GM19240 (cell line): ENCODE measurements around the gene TIGD2.

Experiments used
- DNase-seq: peaks from one replicate; pipeline ENCODE4 v3.0.0; 2011; ENCODE audit warnings: low spot score; ENCODE audit not compliant: insufficient read length

TIGD2 gene

DNA sequence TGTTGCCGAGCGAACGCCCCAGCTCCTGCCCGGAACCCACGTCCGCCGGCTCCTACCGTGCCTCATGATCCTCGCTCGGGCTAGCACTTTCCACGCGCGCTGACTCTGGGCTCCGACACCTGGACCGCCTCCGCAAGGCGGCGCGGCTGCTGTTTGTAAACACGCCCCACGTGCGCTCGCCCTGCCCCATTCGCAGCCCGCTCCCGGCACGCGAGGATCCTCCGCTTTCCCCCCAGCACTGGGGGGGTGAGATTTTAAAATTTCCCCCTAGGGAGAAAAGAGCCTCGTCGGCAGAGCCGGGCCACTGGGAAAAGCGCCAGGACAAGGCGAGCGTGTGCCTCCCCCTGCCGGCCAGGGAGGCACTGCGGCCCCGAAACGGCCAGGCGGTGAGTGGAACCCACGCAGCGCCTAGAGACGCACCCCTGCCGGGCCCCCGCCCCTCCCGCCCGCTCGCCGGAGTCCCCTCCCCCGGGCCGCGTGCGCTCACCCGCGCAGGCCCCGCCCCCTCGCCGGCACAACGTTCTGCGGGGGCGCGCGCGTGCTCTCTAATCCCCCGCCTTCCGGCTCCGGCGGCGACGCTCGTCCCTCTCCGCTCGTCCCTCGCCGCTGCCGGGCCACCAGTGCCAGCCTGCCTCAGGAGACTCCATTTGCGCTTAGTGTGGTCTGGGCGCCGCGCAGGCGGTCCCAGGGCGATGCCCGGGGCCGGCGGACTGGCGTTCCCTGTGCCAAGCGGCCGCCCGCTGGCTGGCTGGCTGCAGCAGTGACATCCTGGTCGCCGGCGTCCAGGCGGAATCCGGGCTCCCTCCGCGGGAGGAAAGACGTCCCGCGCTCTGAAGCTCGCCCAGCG, at the start of gene TIGD2:
TIGD2 (plus strand) TSS at position 548 of the 847 bp plus-strand sequence. CDS start 1,442 bp downstream, outside the sequence.
- peak; percentile 85 for DNase-seq

- no peak for DNase-seq
These were observed 46.5 kb upstream of the TIGD2 start for GRCh38 chr4:89064848-89065247.

DNA sequence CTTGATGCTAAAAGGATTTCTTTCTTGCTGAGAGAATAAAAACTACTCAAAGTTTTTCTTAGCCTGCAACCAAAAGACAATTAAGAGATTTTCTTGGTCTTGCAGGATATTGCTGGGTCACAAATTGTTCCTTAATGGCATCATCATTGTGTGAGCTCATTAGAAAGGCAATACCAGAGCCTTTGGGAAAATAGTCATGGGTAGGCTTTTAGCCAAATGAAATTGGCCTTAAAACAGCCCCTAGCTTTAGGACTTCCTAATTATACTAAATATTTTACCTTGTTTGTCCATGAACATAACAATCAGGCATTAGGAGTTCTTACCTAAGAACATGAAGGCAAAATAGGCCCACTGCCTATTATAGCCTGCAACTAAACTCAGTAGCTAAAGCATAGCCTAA, 43.9 kb upstream of the TIGD2 start:
- DNase-seq = no peak

GRCh38 chr4:89069481-89069880, 41.9 kb upstream of the TIGD2 start:
- no peak for DNase-seq

DNA sequence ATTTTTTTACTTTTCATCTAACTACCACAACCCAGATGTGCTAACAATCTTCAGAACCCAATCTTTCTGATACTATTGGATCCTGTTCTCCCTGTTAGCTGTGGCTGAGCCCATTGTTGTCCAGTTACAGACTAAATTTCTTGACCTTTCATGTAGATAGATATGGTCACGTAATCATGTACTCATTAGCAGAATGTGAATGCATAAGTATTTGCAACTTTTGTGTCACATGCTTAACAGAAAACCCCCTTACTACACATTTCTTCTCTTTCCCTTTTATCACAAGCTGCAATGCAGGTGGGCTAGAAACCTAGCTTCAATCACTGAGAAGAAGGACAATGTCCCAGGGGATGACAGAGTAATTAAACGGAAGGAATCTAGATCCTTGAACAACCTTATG, 41.3 kb upstream of the TIGD2 start:
- DNase-seq = no peak

GRCh38 chr4:89071311-89071710, 40.0 kb upstream of the TIGD2 start:
- no peak for DNase-seq

DNA sequence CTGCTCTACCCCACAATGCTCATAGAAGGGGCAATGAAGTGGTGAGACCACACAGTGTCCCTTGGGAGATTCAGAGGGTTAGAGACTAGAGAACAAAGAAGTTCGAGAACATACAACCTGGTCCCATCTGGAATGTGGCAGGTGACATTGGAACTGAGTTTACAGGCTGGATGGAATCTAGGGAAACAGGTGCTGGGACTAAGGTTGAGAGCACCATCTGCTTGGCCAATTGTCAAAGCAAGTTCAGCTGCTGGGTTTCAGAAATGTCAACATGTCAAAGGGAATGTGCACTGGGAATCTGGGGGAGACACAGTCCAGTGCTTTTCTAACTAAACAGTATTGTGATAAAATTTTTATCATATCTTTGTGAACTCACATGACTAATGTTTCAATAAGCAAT, 38.4 kb upstream of the TIGD2 start:
- no peak for DNase-seq

DNA sequence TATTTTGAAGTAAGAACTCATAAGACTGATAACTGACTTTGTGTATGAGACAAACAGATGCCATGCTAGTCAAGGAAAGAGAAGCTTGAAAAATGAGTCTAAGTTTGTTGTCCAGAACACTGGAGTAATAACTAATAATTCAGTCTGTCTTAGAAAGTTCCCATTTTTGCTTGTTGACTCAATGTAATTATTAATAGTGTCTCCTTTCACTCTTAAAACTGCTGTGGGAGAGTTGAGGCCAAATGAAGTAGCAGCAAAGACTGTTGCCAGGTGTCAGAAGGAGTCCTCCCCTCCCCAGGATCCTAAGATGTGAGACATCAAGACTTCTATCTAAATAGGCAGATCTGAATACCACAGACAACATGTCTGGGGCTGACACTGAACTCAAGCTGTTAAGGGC, 33.6 kb upstream of the TIGD2 start:
- DNase-seq = no peak

DNA sequence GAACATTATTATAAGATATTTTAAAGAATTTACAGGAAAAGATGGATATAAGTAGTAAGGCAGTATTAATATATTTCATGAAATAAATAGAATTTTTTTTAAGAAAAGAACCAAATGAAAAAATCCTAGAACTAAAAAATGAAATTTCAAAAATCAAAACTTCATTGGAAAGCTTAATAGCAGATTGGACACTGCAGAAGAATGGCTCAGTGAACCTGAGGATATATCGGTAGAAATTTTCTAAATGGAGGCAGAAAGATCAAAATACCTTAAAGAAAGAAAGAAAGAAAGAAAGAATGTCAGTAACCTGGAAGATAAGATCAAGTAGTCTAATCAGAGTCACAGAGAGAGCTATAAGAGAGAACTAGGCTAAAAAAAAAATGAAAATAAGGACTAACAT, 33.0 kb upstream of the TIGD2 start:
- DNase-seq = no peak

- no peak for DNase-seq
These were observed 12.3 kb upstream of the TIGD2 start for GRCh38 chr4:89099034-89099433.

DNA sequence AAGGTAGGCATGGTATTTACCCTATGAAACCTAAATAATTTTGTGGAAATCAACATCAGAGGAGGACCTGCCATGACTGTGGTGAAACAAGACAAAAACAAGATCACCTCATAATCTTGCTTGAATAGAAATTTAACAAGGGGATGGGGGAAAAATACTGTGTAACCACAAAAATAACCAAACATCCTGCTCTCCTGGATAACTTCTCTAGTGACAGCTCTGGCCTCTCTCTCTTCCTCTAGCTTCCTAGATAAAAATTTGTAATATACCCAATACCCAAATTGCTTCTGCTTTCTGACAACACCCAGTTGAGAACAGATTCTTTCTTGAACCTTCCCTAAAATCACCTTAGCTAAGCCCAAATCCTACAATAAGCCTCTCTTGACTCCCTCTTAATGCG, 11.9 kb upstream of the TIGD2 start:
- no peak for DNase-seq

DNA sequence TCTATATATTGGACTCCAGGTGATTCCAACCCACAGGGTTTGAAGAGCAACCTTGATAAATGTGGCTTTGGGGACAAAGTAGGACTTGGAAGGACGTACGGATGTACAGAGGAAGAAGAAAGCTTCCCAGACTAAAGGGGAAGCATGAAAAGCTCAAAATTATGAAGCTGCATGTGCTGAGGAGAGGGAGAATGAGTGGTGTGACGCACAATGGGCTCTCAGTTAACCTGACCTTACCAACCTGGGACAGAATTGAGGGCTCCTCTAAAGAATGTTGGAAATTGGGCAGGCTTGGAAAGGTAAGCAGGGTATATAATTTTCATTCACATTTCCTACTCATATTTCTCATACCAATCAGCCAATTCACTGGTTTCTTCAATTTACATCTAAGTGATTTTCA, 10.5 kb upstream of the TIGD2 start:
- no peak for DNase-seq

DNA sequence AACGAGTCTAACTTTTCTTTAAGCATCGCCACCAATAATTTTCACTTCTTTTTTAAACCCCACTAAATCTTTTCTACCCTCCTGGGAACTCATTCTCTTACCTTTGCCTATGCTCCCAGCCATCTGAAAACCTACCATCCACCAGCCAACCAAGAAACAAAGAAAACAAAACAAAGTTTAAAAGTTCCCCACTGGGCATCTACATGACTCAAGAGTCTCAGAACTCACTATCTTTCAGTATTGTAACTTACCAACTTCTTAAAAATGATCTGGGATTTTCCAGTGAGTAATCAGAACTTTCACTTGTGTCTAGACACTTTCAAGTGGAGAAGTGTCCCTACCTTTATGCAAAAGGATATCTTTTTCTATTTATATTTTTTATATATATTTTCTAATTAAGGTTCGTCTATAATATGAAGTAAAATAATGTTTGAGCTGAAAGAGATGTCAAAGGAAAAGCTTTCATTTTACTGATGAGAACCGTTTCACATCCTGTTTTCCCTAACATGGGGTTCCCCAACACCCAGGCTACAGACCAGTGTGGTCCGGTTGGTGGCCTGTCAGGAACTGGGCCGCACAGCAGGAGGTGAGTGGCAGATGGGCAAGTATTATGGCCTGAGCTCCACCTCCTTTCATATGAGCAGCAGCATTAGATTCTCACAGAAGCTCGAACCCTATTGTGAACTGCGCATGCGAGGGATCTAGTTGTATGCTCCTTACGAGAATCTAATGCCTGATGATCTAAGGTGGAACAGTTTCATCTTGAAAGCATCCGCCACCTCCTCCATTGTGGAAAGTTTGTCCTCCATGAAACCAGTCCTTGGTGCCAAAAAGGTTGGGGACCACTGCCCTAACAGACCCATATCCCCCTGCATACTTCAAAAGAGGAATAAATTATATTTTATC, 9.8 kb upstream of the TIGD2 start:
- DNase-seq = peak; percentile 20

GRCh38 chr4:89105726-89106125, 5.6 kb upstream of the TIGD2 start:
- no peak for DNase-seq

GRCh38 chr4:89108091-89108490, 3.2 kb upstream of the TIGD2 start:
- DNase-seq = no peak

- no peak for DNase-seq
These were observed 1.3 kb upstream of the TIGD2 start for GRCh38 chr4:89109841-89110540.

- no peak for DNase-seq
These were observed 770 bp upstream of the TIGD2 start for GRCh38 chr4:89110541-89110985.

- DNase-seq = no peak
These were observed 665 bp downstream of the TIGD2 start for GRCh38 chr4:89111833-89112563.

- DNase-seq = no peak
These were observed 2.1 kb downstream of the TIGD2 start for GRCh38 chr4:89113415-89113814.

GRCh38 chr4:89114100-89114499, 2.8 kb downstream of the TIGD2 start:
- peak; percentile 14 for DNase-seq

GRCh38 chr4:89117115-89117514, 5.8 kb downstream of the TIGD2 start:
- no peak for DNase-seq
